ENCODE measurements around the gene HCRT.
"Not testable (repeated sequence)": the region's sequence is repeated elsewhere in the genome, so short reads cannot be mapped to it uniquely, and the experiment has no call there.

HCRT gene

GRCh38 chr17:42179335-42179734 is 5.9 kb downstream of the HCRT start:
- no peak for DNase-seq

- DNase-seq, result no peak
These were observed 6.4 kb downstream of the HCRT start for GRCh38 chr17:42178817-42179216.

DNA sequence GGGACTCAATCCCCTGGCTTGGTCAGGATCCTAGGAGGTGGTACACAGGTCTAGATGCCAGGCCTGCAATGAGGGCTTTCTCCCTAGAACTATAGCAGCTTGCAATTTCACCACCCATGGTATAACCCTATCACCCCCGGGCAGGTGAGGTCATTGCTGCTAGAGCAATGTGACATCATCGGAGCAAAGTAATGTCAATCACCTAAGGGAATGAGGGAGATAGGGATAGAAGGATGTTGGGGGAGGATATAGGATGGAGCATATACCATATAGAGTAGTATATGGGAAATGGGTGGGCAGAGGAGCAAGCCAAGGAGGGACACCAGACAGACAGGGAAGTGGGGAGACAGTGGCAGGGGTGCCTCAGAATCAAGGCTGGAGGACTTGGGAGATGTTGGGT is 7.6 kb downstream of the HCRT start:
- DNase-seq, result no peak

DNA sequence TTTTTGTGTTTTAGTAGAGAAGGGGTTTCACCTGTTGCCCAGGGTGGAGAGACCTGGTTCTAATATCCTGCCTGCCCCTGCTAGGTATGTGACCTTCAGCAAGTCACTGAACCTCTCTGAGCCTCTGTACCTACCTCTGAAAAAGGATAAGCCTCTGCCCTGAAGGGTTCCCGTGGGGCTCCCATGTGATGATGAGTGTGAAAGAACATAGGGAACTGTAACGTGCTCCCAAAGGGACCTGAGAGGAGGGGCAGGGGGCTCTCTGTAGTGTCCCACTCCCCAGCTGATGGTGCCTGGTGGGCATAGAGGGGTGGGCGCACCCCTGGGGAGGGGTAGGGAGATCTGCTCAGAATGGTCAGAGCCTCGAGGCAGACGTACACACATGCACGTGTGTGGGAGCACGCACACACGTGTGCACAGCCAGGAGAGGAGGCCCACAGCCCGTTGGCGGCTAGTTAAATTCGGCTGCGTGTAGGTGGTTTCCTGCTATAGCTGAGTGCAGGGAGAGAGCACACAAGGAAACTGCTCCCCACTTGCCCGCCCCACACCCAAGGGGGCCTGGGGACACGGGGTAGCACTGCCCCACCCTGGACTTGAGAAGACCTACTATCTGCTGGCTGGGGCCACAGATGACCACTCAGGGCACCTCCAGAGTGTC is 11.0 kb downstream of the HCRT start:
- DNase-seq, result no peak

DNA sequence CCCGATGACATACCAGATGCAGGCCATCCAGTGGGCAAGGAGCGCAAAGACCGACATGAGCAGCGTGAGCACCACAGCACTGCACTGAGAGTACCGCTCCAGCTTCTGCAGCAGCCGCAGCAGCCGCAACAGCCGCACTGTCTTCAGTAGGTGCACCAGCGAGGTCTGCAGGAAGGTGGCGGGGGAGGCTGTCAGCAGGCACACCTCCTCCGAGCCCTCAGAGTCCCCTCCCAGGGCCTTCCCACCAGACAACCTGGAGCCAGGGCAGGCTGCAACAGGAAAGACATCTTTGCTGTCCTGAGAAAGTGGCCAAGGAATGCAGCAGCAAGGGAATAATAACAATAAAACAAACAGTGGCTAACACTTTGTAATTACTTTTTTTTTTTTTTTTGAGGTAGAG is 13.4 kb downstream of the HCRT start:
- DNase-seq, result no peak

GRCh38 chr17:42169351-42169750 is 15.9 kb downstream of the HCRT start:
- no peak for DNase-seq

- no peak for DNase-seq
These were observed 17.4 kb downstream of the HCRT start for GRCh38 chr17:42167807-42168206.

GRCh38 chr17:42166196-42166763 is 19.0 kb downstream of the HCRT start:
- no peak for DNase-seq

DNA sequence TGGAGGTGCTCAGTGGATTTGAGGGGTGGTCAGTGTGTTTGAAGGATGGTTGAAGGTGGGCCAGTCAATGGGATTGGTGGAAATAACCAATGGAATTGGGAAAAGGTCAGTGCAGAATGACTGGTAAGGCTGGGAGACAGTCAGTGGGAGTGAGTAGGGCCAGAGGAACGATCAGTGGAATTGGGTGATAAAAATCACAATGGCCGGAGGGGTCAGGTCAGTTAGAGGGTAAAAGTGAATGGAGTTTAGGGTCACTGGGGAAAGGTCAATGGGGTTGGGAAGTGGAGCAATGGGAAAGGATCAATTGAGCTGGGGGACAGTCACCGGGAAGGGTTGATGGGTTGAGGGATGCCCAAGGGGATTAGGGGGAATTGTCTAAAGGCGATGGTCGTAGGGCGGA is 19.5 kb downstream of the HCRT start:
- DNase-seq, result no peak

DNA sequence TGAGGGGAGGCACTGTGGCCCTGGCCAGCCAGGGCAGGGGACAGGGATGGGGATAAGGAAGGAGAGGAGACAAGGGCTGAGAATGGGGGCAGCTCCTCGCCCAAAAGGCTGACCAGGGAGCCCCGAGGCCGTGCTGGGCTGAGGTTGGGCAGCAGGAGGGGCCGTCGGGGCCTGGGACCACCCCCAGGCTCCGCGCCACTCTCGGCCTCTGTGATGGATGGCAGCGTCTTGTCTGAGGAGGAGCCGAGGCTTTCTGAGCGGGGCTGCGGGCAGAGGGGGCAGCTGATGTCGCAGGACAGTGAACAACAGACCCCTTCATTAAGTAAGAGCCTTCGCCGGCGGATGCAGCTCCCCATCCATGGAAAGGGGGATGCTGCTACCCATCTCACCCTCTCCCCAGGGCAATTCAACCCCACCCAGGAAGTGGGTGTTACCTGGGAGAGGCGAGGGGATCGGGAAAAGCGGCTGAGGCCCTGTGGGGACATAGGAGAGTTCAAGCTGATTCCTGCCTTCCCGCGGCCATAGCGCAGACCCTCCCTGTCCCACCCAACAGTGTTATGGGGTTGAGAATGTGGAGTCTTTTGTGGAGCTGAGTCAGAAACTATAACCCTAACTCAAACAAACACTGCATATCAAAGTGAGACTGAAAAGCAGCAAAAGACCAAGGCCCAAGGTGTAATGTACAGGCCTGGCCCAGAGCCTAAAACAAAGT is 21.4 kb downstream of the HCRT start:
- no peak for DNase-seq

DNA sequence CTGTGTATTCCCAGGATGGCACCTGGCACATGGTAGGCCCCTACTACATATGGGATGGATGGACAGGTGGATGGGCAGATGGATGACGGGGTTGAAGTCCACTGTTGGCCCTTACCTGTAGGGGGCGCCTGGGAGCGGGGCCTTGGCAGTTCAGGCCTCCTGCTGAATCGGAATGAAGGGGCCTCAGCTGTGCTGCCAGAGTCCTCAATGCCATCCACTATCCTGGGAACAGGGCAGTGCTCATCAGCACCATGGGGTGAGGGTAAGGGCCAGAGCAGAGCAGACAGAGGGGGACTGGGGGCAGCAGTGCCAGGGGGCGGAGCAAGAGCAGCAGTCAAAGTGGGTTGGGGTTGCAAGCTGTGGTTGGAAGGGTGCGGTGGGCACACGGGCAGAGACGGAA is 22.1 kb downstream of the HCRT start:
- no peak for DNase-seq

DNA sequence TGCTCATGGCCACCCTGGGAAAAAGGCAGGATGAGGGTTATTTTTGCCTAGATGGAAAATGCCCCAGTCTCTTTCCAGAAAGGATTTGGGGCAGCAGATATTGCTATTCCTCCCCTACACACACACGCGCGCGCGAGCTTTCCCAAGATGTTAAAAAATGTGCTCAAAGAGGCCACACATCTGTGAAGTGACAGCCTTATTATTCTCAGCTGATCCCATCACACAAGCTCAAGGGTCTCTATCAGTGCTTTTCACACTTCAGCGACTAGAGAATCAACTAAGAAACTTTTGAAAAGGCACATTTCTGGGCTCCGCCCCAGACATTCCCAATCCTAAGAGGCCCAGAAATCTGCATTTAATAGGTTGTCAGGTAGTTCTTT is 24.7 kb downstream of the HCRT start:
- DNase-seq, result no peak

GRCh38 chr17:42159796-42160530 is 25.3 kb downstream of the HCRT start:
- no peak for DNase-seq

GRCh38 chr17:42155614-42156045 is 29.6 kb downstream of the HCRT start:
- no peak for DNase-seq

- DNase-seq, result no peak
These were observed 31.1 kb downstream of the HCRT start for GRCh38 chr17:42153919-42154742.

DNA sequence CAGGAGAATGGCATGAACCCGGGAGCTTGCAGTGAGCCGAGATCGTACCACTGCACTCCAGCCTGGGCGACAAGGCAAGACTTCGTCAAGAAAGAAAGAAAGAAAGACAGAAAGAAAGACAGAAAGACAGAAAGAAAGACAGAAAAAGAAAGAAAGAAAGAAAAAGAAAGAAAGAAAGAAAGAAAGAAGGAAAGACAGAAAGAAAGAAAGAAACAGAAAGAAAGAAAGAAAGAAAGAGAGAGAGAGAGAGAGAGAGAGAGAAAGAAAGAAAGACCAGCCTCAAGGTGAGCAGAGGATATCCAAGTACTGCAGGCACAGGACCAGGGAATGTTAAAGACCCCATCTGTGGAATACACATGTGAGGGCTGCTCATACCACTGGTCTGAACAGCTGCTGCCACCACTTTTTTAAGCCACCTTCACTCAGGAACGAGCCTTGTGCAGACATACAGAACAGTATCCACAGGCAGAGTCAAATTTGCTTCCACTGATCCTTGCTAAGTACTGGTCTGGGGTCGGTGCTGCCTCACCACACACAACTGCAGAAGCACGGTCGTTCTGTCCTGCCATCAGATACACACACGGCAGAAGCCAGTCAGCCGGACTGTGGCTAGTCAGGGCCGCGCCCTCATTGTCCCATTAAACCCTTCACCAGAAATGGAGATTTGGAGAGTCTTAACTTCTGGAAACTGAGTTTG is 38.2 kb downstream of the HCRT start:
- no peak for DNase-seq

- DNase-seq, result not testable (repeated sequence)
These were observed 42.1 kb downstream of the HCRT start for GRCh38 chr17:42143138-42143537.

DNA sequence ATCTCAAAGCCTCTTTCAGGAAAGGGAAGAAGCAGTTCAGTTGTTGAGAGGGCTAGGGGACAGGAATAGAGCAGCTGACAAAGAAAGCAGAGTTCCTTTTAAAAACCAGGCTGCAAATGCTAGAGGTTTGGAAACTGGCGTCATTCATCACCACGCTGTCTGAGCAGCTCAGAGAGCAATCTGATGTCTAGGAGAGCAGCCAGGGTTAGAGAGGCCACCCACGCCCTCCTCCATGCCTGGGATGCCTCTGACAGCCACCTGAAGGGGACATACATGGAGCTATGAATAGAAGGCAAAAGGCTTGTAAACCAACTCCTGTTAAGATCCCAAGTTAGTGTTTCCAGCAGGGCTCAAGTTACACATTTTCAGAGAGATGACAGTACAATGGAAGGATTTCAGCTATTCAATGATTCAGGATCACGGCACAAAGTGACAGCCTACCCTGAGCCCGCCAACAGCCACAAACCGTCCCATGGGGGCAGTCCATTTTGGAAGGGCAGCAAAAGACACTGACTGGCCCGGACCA is 42.8 kb downstream of the HCRT start:
- DNase-seq, result no peak

- DNase-seq, result no peak
These were observed 43.9 kb downstream of the HCRT start for GRCh38 chr17:42141382-42141781.

GRCh38 chr17:42140690-42141089 is 44.6 kb downstream of the HCRT start:
- not testable (repeated sequence) for DNase-seq

DNA sequence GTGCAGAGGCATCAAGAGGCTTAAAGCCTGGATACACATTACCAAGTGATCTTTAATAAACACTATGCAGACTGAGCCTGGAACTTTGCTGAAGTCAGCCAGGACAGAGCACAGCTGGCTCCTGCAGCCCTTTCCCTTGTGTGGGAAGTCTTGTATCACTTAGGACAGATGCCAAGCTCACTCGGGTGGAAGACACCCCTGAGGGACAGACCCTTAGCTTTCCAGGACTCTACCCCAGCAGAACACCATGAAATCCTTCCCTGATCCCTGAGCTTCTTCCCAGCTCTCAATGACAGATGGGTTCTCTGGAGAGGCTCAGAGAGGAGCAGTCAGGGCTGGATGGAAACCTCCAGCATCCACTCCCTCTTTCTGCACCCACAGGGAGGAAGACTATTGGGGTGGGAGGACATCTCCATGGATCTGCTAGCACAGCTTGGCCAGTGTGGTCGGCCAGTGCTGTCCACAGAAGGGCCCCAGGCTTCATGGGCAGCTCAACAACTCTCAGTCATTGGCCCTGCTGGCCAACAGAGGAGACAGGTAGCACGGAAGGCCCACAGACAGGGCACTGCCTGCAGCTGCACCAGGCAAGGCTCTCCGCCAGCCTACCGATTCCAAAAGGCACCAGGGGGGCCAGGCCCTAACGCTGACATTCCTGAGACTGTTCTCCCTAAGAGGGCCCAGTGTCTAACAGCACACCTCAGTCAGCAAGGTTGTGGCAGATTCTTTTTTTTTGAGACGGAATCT is 46.3 kb downstream of the HCRT start:
- DNase-seq, result no peak
